Ovary (tissue), 9 donors: ENCODE data around the gene TP73. TPM values are rescaled to one million over a fixed set of nuclear protein-coding genes. Genes with fewer than 3 reads are reported as not detected.
A peak's percentile ranks its signal among the peaks of the same experiment; 100 is the strongest.

Source experiments
- DNase-seq, 5 donors: peaks; one replicate each; pipeline ENCODE4 v3.0.0-alpha.2; 2019 to 2020
- H3K27ac ChIP-seq, 2 donors: fragments of 200-600 bp; one replicate each; pipeline versions ENCODE4 v1.5.1 to v1.8.0; 2019 to 2022
- H3K27me3 ChIP-seq: fragments of 200-600 bp; one replicate; pipeline ENCODE4 v1.8.0; 2022
- H3K36me3 ChIP-seq: fragments of 200-600 bp; sonication (generic); one replicate; pipeline ENCODE4 v1.5.1; 2019
- H3K4me1 ChIP-seq: one replicate; pipeline ENCODE4 v1.8.1; 2013; ENCODE audit warnings: mild to moderate bottlenecking, moderate library complexity; ENCODE audit not compliant: insufficient read depth
- H3K4me3 ChIP-seq: fragments of 200-600 bp; sonication (generic); one replicate; pipeline ENCODE4 v1.5.1; 2017
- H3K9me3 ChIP-seq, 2 donors: fragments of 200-600 bp in 1 of 2; sonication (generic) in 1 of 2; one replicate each; pipeline versions ENCODE4 v1.5.1 to v1.8.1; 2013 to 2019; ENCODE audit warnings: mild to moderate bottlenecking in 1 of 2, moderate library complexity in 1 of 2
- CTCF ChIP-seq, 3 donors: fragments of 450-650 bp in 2 of 3; fragments of 200-600 bp in 1 of 3; IDR thresholded peaks; one replicate each; pipeline versions ENCODE4 v1.5.1 to v1.8.0; 2016 to 2022; ENCODE audit warnings: antibody characterized with exemption in 3 of 3, mild to moderate bottlenecking in 1 of 3
- EP300 ChIP-seq: sonication (generic); formaldehyde crosslinking; IDR thresholded peaks from one replicate; pipeline ENCODE4 v1.6.1; 2017; ENCODE audit warnings: antibody characterized with exemption
- POLR2A ChIP-seq: fragments of 450-650 bp; IDR thresholded peaks from one replicate; pipeline ENCODE4 v1.6.1; 2017; ENCODE audit warnings: antibody characterized with exemption, mild to moderate bottlenecking, moderate library complexity
- WGBS, 3 donors: extraction: QIAGEN DNeasy Blood & Tissue Kit in 1 of 3; methylation state at CpG; one replicate each; pipeline versions ENCODE4 v1.1.5 to v1.1.7; 2013 to 2017; 5-methylcytosine and 5-hydroxymethylcytosine counted together
- intact Hi-C, 4 donors: fragments of 100-400 bp; cut with DNase I; formaldehyde crosslinking; loops; one replicate each; pipeline versions ENCODE4 v1.11.0 to v1.15.1; 2022 to 2023
- polyA plus RNA-seq, 2 donors: library from polyadenylated mRNA; stranded (reverse); fragments of 200-250 nt in 1 of 2; fragments of 350-450 nt in 1 of 2; fragmentation: Illumina TruSeq in 1 of 2; extraction: RNeasy Lipid Tissue Mini Kit (QIAGEN cat#74804) in 1 of 2; gene quantifications; one replicate each; pipeline ENCODE4 v1.2.3, GENCODE V29; 2013 to 2014
- total RNA-seq, 7 donors: library from RNA; depleted of rRNA in 2 of 7; stranded (reverse); fragments of >200 nt in 2 of 7; fragmentation: NEBNext Ultra II Directional in 3 of 7; extraction: Animal tissue kit (Norgen Biotek cat#: 25700) in 3 of 7; gene quantifications; one replicate each; pipeline versions ENCODE4 v1.1.0 to v1.2.4, GENCODE V29; 2016 to 2023
- donor health status: DM: no; HTN: no; CAD: no; lungs with moderate emphysema.
- donor health status: DM: no; HTN: no; CAD: no.
- donor health status: Bipolar disorder and iron deficiency.
- donor health status: DM: yes; HTN: yes; CAD: no.
- donor health status: DM: no; HTN: no; CAD: no.
- donor health status: DM: yes; HTN: yes; CAD: no.

TP73 gene
- total and polyA plus RNA-seq, 9 donors, result 0.03 to 7.5 (median 0.42) TPM

- Histone ChIP-seq H3K36me3 (no peaks in the 10 kb centered on the region), H3K4me3 (no peak overlapping the region), H3K27ac (no peak overlapping the region), H3K27me3 (no peaks in the 10 kb centered on the region), H3K9me3 (no peaks in the 10 kb centered on the region), H3K4me1 (no peaks in the 10 kb centered on the region)
- peak in 1 of 5 donors; percentile 31 for DNase-seq
- WGBS, 3 donors, result 88 to 89% (median 89%) methylated on average over 11 of the region's 11 CpGs
- intact Hi-C loops, result no loop called here
- TF ChIP-seq EP300 (no peak), CTCF (IDR thresholded peaks at IDR 0.05) (no peak), POLR2A (no peak)
Measured at GRCh38 chr1:3636531-3636930, 15.8 kb upstream of the TP73 start.

GRCh38 chr1:3638027-3638426, 14.3 kb upstream of the TP73 start:
- H3K27me3 ChIP-seq, result no peaks in the 10 kb centered on the region
- H3K27ac ChIP-seq, result no peak overlapping the region
- no peaks in the 10 kb centered on the region for H3K4me1 ChIP-seq
- peak in 1 of 5 donors; percentile 16 for DNase-seq
- no peaks in the 10 kb centered on the region for H3K36me3 ChIP-seq
- 84 to 91% (median 87%) methylated on average over 12 of the region's 12 CpGs for WGBS, 3 donors
- H3K4me3 ChIP-seq, result no peak overlapping the region
- TF ChIP-seq POLR2A, result no peak
- no peaks in the 10 kb centered on the region for H3K9me3 ChIP-seq
- intact Hi-C loops, result no loop called here

GRCh38 chr1:3638676-3639075, 13.6 kb upstream of the TP73 start:
- Histone ChIP-seq H3K36me3 (no peaks in the 10 kb centered on the region), H3K9me3 (no peaks in the 10 kb centered on the region)
- TF ChIP-seq EP300 (no peak), POLR2A (no peak), CTCF (IDR thresholded peaks at IDR 0.05) (no peak)

GRCh38 chr1:3639397-3639911, 12.9 kb upstream of the TP73 start:
- H3K27ac ChIP-seq, result no peak overlapping the region
- H3K27me3 ChIP-seq, result no peaks in the 10 kb centered on the region
- intact Hi-C loops, result no loop called here
- H3K4me1 ChIP-seq, result no peaks in the 10 kb centered on the region
- TF ChIP-seq POLR2A (no peak), CTCF (IDR thresholded peaks at IDR 0.05) (no peak), EP300 (no peak)
- H3K36me3 ChIP-seq, result no peaks in the 10 kb centered on the region
- no peaks in the 10 kb centered on the region for H3K9me3 ChIP-seq
- peak in 1 of 5 donors; percentile 26 for DNase-seq
- H3K4me3 ChIP-seq, result no peak overlapping the region
- WGBS, 3 donors, result 87 to 91% (median 91%) methylated on average over 22 to 23 of the region's 23 CpGs

More at GRCh38 chr1:3638676-3639075, 13.6 kb upstream of the TP73 start:
- peak in 1 of 5 donors; percentile 9 for DNase-seq
- Histone ChIP-seq H3K27ac (no peak overlapping the region), H3K4me1 (no peaks in the 10 kb centered on the region), H3K4me3 (no peak overlapping the region), H3K27me3 (no peaks in the 10 kb centered on the region)
- 90 to 93% (median 92%) methylated on average over 15 of the region's 15 CpGs for WGBS, 3 donors
- intact Hi-C loops, result no loop called here

- no peak overlapping the region for H3K4me3 ChIP-seq
- no peak overlapping the region for H3K27ac ChIP-seq
- no peaks in the 10 kb centered on the region for H3K4me1 ChIP-seq
- no peaks in the 10 kb centered on the region for H3K36me3 ChIP-seq
- no peaks in the 10 kb centered on the region for H3K27me3 ChIP-seq
- 85 to 91% (median 91%) methylated on average over 29 to 36 of the region's 36 CpGs for WGBS, 3 donors
- DNase-seq, result peak in 1 of 5 donors; percentile 24
- intact Hi-C loops, result no loop called here
- TF ChIP-seq CTCF (IDR thresholded peaks at IDR 0.05), result no peak
- TF ChIP-seq POLR2A, result no peak
- no peak for TF ChIP-seq EP300
- no peaks in the 10 kb centered on the region for H3K9me3 ChIP-seq
Measured at GRCh38 chr1:3640121-3640837, 12.0 kb upstream of the TP73 start.
